Measurements from ENCODE around the gene GRIK2. TPM values are rescaled to one million over a fixed set of nuclear protein-coding genes. Genes with fewer than 3 reads are reported as not detected.

Gene GRIK2
- total and polyA plus RNA-seq, 8 donors, result 0.61 to 3.5 (median 2.4) TPM

DNA sequence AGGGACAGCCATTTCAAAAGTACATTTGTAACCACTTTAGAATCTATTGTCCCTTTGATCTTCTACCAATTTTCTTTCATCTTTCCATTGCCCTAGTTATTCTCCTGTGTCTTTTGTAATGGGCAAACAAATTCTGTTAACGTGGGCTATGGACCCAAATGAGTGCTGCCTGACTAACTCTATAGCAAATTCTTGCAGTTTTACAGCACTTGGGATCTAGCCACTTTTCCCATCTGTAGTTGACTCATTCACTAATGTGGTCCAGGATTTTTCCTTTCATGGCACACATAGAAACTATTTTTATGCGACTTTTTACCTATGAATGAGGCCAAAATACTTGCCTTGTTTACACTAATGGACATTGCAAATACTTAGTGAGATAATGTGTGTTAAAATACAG lies 52.0 kb downstream of the GRIK2 start:
- no peak for DNase-seq
- Histone ChIP-seq H3K9me3 (no peaks in the 10 kb centered on the region), H3K27me3 (no peaks in the 10 kb centered on the region), H3K27ac (no peak overlapping the region), H3K4me1 (no peaks in the 10 kb centered on the region), H3K36me3 (no peaks in the 10 kb centered on the region), H3K4me3 (no peak overlapping the region)
- no peak for FAIRE-seq
- no peak for ATAC-seq
- WGBS, 2 donors, result 48 to 58% methylated on average over 2 of the region's 2 CpGs
- TF ChIP-seq, protein P1, sequence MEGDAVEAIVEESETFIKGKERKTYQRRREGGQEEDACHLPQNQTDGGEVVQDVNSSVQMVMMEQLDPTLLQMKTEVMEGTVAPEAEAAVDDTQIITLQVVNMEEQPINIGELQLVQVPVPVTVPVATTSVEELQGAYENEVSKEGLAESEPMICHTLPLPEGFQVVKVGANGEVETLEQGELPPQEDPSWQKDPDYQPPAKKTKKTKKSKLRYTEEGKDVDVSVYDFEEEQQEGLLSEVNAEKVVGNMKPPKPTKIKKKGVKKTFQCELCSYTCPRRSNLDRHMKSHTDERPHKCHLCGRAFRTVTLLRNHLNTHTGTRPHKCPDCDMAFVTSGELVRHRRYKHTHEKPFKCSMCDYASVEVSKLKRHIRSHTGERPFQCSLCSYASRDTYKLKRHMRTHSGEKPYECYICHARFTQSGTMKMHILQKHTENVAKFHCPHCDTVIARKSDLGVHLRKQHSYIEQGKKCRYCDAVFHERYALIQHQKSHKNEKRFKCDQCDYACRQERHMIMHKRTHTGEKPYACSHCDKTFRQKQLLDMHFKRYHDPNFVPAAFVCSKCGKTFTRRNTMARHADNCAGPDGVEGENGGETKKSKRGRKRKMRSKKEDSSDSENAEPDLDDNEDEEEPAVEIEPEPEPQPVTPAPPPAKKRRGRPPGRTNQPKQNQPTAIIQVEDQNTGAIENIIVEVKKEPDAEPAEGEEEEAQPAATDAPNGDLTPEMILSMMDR (IDR thresholded peaks at IDR 0.05), result no peak
- intact Hi-C loops (cut with DNase I), result no loop called here

DNA sequence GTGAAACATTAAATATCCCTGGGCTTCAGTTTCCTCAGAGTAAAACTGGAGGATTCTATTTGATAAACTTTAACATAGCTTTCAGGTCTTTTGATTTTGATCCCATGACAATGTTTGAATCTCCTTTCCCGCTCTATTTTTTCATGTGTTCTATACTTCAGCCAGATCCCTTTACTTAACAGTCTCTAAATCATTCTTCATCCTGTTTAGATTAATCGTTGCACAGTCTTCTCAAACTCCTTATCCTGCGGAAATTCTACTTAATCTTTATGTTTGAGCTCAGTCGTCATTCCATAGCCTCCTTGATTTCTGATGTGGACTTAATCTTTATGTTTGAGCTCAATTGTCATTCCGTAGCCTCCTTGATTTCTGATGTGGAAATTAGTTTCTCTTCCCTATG lies 57.4 kb downstream of the GRIK2 start:
- TF ChIP-seq, protein P1 (IDR thresholded peaks at IDR 0.05), result no peak
- ATAC-seq (no peak), FAIRE-seq (no peak), DNase-seq (no peak)
- Histone ChIP-seq H3K4me1 (no peaks in the 10 kb centered on the region), H3K27ac (no peak overlapping the region), H3K36me3 (no peaks in the 10 kb centered on the region), H3K27me3 (no peaks in the 10 kb centered on the region), H3K4me3 (no peak overlapping the region), H3K9me3 (no peaks in the 10 kb centered on the region)
- WGBS, 2 donors, result 66 to 77% methylated on average over 5 of the region's 5 CpGs
- intact Hi-C loops (cut with DNase I), result no loop called here

DNA sequence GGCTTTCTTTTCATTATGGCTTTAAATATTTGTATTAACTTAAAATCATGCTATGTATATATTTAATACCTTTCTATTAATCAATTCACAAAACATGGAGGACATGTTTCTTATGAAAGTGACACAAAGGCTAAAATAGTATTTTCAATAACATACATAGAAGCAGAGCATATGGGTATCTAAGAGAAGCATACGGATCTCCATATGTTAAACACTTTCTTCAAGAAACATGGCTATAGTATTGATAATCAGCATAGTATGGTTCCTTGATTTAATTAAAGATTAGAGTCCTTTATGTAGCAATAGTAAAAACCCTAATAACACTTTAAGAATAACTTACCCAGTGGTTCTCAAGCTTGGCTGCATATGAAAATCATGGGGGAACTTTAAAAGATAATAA lies 58.5 kb downstream of the GRIK2 start:
- TF ChIP-seq, protein P1 (IDR thresholded peaks at IDR 0.05), result no peak
- DNase-seq (no peak), ATAC-seq (no peak), FAIRE-seq (no peak)
- Histone ChIP-seq H3K4me1 (no peaks in the 10 kb centered on the region), H3K27me3 (no peaks in the 10 kb centered on the region), H3K27ac (no peak overlapping the region), H3K4me3 (no peak overlapping the region), H3K36me3 (no peaks in the 10 kb centered on the region), H3K9me3 (no peaks in the 10 kb centered on the region)
- intact Hi-C loops (cut with DNase I), result no loop called here
- WGBS, 2 donors, result 81 to 89% methylated on average over 1 of the region's 1 CpG

DNA sequence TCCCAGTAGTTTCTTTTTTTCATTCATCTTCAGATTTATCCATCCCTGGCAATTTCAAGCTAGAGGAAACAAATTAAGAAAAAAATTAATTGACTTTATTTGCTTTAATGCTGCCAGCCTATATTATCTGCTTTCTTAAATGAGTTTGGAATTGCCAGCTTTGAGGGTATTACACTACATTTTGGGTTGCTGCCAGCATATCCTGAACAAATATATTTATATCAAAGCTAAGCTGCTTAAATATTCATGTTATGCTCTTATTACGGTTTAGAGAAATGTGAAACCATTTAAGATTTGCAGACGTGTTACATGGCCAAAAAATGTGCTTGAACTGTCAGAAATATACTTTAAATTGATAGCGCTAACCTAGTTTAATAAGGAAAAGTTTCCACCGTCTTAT lies 59.7 kb downstream of the GRIK2 start:
- TF ChIP-seq, protein P1 (IDR thresholded peaks at IDR 0.05), result no peak
- ATAC-seq (no peak), DNase-seq (no peak), FAIRE-seq (no peak)
- Histone ChIP-seq H3K4me3 (no peak overlapping the region), H3K4me1 (no peaks in the 10 kb centered on the region), H3K9me3 (no peaks in the 10 kb centered on the region), H3K27ac (no peak overlapping the region), H3K36me3 (no peaks in the 10 kb centered on the region), H3K27me3 (no peaks in the 10 kb centered on the region)
- intact Hi-C loops (cut with DNase I), result no loop called here
- 63 to 68% methylated on average over 4 of the region's 4 CpGs for WGBS, 2 donors

DNA sequence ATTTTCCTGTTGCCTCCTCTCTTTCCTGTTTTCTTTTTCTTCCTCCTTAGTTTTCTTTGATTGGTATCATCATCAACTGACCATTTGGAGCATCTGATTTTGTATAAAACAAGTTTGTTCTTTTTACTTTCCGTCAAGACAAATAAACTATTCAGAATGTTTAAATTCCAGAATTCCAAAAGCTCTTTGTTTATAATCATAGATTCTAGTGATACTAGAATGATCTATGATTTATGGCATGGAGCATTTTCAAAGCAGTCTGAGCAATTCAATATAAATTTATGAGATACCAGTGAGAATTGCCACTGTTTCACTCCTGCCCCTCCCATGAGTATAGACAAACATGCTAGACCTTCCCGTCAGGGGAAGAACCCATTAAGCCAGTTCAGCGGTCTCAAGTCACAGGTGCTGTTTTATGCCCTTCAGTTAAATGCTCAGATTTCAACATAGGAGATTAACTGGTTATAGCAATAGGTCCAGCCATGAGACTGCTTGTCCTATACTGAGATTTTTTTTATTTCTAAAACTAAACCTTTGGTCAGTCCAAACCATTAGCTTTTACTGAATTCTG lies 60.7 kb downstream of the GRIK2 start:
- peak in 1 of 4 donors; percentile 56 for ATAC-seq

More for the DNA sequence above, 60.7 kb downstream of the GRIK2 start:
- H3K27ac ChIP-seq, result no peak overlapping the region
- intact Hi-C loops (cut with DNase I), result no loop called here
- no peaks in the 10 kb centered on the region for H3K9me3 ChIP-seq
- 36 to 49% methylated on average over 3 of the region's 3 CpGs for WGBS, 2 donors
- no peaks in the 10 kb centered on the region for H3K27me3 ChIP-seq
- no peaks in the 10 kb centered on the region for H3K4me1 ChIP-seq
- DNase-seq (no peak), FAIRE-seq (no peak)
- H3K36me3 ChIP-seq, result no peaks in the 10 kb centered on the region
- no peak overlapping the region for H3K4me3 ChIP-seq
- TF ChIP-seq, protein P1 (IDR thresholded peaks at IDR 0.05), result no peak

Data from pancreas (tissue), 10 donors.